IMR-90 (cell line): ENCODE results near the gene MRTFA. TPM values are rescaled to one million over a fixed set of nuclear protein-coding genes. Genes with fewer than 3 reads are reported as not detected.

Experiments
- ATAC-seq: fragments of 200-7000 bp; cut with Tn5 transposase; 2 replicates; pipeline ENCODE4 v1.9.1; 2020; ENCODE audit warnings: low read depth, mild to moderate bottlenecking, moderate library complexity
- BruUV-seq: library from RNA; stranded (reverse); fragments of 400-500 nt; replicated peaks from 2 replicates; lab custom pipeline; 2021; lab: Mats Ljungman, UMichigan
- CTCF ChIA-PET: fragments of 300-600 bp; formaldehyde crosslinking; extraction: SDS; loops from one replicate; lab custom pipeline; 2021; ENCODE audit warnings: antibody characterized with exemption; lab: Yijun Ruan, JAX
- POLR2A ChIA-PET: fragments of 300-600 bp; sonication (Branson Sonifier 250); formaldehyde crosslinking; loops from one replicate; lab custom pipeline; 2022; ENCODE audit warnings: antibody characterized with exemption; ENCODE audit not compliant: unreplicated experiment; lab: Charles Lee
- DNase-seq: peaks from one replicate; pipeline ENCODE4 v3.0.0; 2013
- H2AFZ ChIP-seq: replicated peaks from 2 replicates; pipeline ENCODE3; 2013; ENCODE audit warnings: low read length, mild to moderate bottlenecking; ENCODE audit not compliant: poor library complexity
- H2AK5ac ChIP-seq: 2 replicates; pipeline ENCODE4 v1.6.1; 2013; ENCODE audit warnings: low read depth, low read length, inconsistent platforms
- H2AK9ac ChIP-seq: replicated peaks from 2 replicates; pipeline ENCODE3; 2013; ENCODE audit warnings: mild to moderate bottlenecking, low read depth, low read length, moderate library complexity; ENCODE audit not compliant: poor library complexity
- H2BK120ac ChIP-seq: 2 replicates; pipeline ENCODE4 v1.6.1; 2013; ENCODE audit warnings: low read depth, low read length, inconsistent platforms
- H2BK15ac ChIP-seq: 3 replicates; pipeline ENCODE4 v1.6.1; 2013; ENCODE audit warnings: low read depth, low read length, inconsistent platforms
- H2BK20ac ChIP-seq: 2 replicates; pipeline ENCODE4 v1.6.1; 2013; ENCODE audit warnings: low read depth, mild to moderate bottlenecking, inconsistent platforms, low read length, moderate library complexity
- H2BK5ac ChIP-seq: 2 replicates; pipeline ENCODE4 v1.6.1; 2013; ENCODE audit warnings: mild to moderate bottlenecking, low read depth, low read length, inconsistent platforms; ENCODE audit not compliant: poor library complexity, severe bottlenecking
- H3K14ac ChIP-seq: replicated peaks from 2 replicates; pipeline ENCODE4 v1.6.1; 2013; ENCODE audit warnings: low read depth, low read length, inconsistent platforms
- H3K18ac ChIP-seq: 2 replicates; pipeline ENCODE4 v1.6.1; 2013; ENCODE audit warnings: low read depth, low read length, control low read depth
- H3K23ac ChIP-seq: 2 replicates; pipeline ENCODE4 v1.6.1; 2013; ENCODE audit warnings: low read depth, low read length, inconsistent platforms
- H3K27ac ChIP-seq: 2 replicates; pipeline ENCODE4 v1.5.1; 2013; ENCODE audit warnings: mild to moderate bottlenecking, control low read depth, low read length; ENCODE audit not compliant: insufficient read depth
- H3K27me3 ChIP-seq: 2 replicates; pipeline ENCODE4 v1.6.1; 2013; ENCODE audit warnings: low read length; ENCODE audit not compliant: control insufficient read depth, insufficient read depth
- H3K36me3 ChIP-seq: 2 replicates; pipeline ENCODE4 v1.6.1; 2013; ENCODE audit warnings: low read length, mixed read lengths; ENCODE audit not compliant: control insufficient read depth, insufficient read depth
- H3K4ac ChIP-seq: 2 replicates; pipeline ENCODE4 v1.6.1; 2013; ENCODE audit warnings: low read depth, low read length, inconsistent platforms
- H3K4me1 ChIP-seq: 2 replicates; pipeline ENCODE4 v1.6.1; 2013; ENCODE audit warnings: low read length, mixed read lengths; ENCODE audit not compliant: control insufficient read depth, insufficient read depth
- H3K4me2 ChIP-seq: 2 replicates; pipeline ENCODE4 v1.6.1; 2013; ENCODE audit warnings: low read depth, mild to moderate bottlenecking, control low read depth, low read length, moderate library complexity
- H3K4me3 ChIP-seq: 2 replicates; pipeline ENCODE4 v1.5.1; 2013; ENCODE audit warnings: low read depth, mild to moderate bottlenecking, control low read depth, low read length, moderate library complexity; ENCODE audit not compliant: insufficient read depth
- H3K56ac ChIP-seq: 2 replicates; pipeline ENCODE4 v1.6.1; 2013; ENCODE audit warnings: low read length, inconsistent platforms; ENCODE audit not compliant: insufficient read depth; ENCODE audit errors: extremely low read depth
- H3K79me1 ChIP-seq, 2 experiments: 2 replicates each; pipeline ENCODE4 v1.6.1; 2013; ENCODE audit warnings: low read length in 2 of 2, inconsistent platforms in 1 of 2, low read depth in 1 of 2
- H3K9ac ChIP-seq: 2 replicates; pipeline ENCODE4 v1.6.1; 2013; ENCODE audit warnings: low read depth, low read length, control low read depth
- H3K9me1 ChIP-seq: 2 replicates; pipeline ENCODE4 v1.6.1; 2013; ENCODE audit warnings: low read length, inconsistent platforms; ENCODE audit not compliant: insufficient read depth
- H3K9me3 ChIP-seq: 2 replicates; pipeline ENCODE4 v1.6.1; 2013; ENCODE audit warnings: low read length; ENCODE audit not compliant: control insufficient read depth, insufficient read depth
- H4K20me1 ChIP-seq: 2 replicates; pipeline ENCODE4 v1.6.1; 2013; ENCODE audit warnings: low read length, inconsistent platforms; ENCODE audit not compliant: insufficient read depth
- H4K5ac ChIP-seq: 2 replicates; pipeline ENCODE4 v1.6.1; 2013; ENCODE audit warnings: mild to moderate bottlenecking, low read depth, low read length, control low read depth
- H4K8ac ChIP-seq, 2 experiments: 2 replicates each; pipeline ENCODE4 v1.6.1; 2013; ENCODE audit warnings: low read depth in 2 of 2, low read length in 2 of 2, control low read depth in 1 of 2, inconsistent platforms in 1 of 2
- H4K91ac ChIP-seq: 2 replicates; pipeline ENCODE4 v1.6.1; 2013; ENCODE audit warnings: low read depth, low read length, inconsistent platforms; ENCODE audit not compliant: insufficient read depth
- CEBPB ChIP-seq: IDR thresholded peaks from 2 replicates; pipeline ENCODE4 v1.6.1; 2012; ENCODE audit warnings: low read depth, low read length, improper control_type of control experiment
- CTCF ChIP-seq: conservative IDR thresholded peaks from 2 replicates; pipeline ENCODE4 v1.5.1; 2012; ENCODE audit warnings: mild to moderate bottlenecking, low read depth, low read length, improper control_type of control experiment
- FOS ChIP-seq: fragments of 150-350 bp; IDR thresholded peaks from 2 replicates; pipeline ENCODE4 v1.6.1; 2016; ENCODE audit warnings: low read depth, low read length
- MAFK ChIP-seq: IDR thresholded peaks from 2 replicates; pipeline ENCODE4 v1.6.1; 2012; ENCODE audit warnings: low read depth, low read length, improper control_type of control experiment
- MAZ ChIP-seq: IDR thresholded peaks from 2 replicates; pipeline ENCODE4 v1.6.1; 2012; ENCODE audit warnings: low read depth, mild to moderate bottlenecking, low read length, improper control_type of control experiment, moderate library complexity, borderline replicate concordance
- SMC3 ChIP-seq: fragments of 150-350 bp; IDR thresholded peaks from 2 replicates; pipeline ENCODE4 v1.6.1; 2016; ENCODE audit warnings: low read depth, mild to moderate bottlenecking, antibody characterized with exemption, low read length, moderate library complexity
- WGBS, 2 experiments: methylation state at CpG; one replicate each; pipeline versions ENCODE4 v1.1.5 to v1.1.7; 2013; ENCODE audit warnings: missing lambda C conversion rate in 2 of 2; ENCODE audit not compliant: insufficient read length in 1 of 2; ENCODE audit errors: extremely low coverage in 2 of 2; 5-methylcytosine and 5-hydroxymethylcytosine counted together
- dilution Hi-C: fragments of 300-500 bp; cut with HindIII; formaldehyde crosslinking; loops from one replicate; pipeline ENCODE4 v1.14.3; 2018; ENCODE audit warnings: low sequenced_read_pairs; ENCODE audit not compliant: unreplicated experiment
- in situ Hi-C: fragments of 300-500 bp; cut with MboI; formaldehyde crosslinking; loops from 3 replicates; pipeline ENCODE4 v1.14.3; 2019; ENCODE audit warnings: low sequenced_read_pairs, inconsistent platforms, mixed read lengths
- intact Hi-C: fragments of 100-400 bp; cut with micrococcal nuclease; formaldehyde crosslinking; loops from 2 replicates; pipeline ENCODE4 v1.10.0; 2022
- polyA plus RNA-seq, 3 experiments: library from polyadenylated mRNA; depleted of rRNA; stranded (reverse); fragments of >200 nt; gene quantifications; 2 replicates each; pipeline ENCODE4 v1.2.3, GENCODE V29; 2012; ENCODE audit warnings: low replicate concordance in 1 of 3
- total RNA-seq: library from RNA; depleted of rRNA; stranded (reverse); fragments of >200 nt; gene quantifications from 2 replicates; pipeline ENCODE4 v1.2.3, GENCODE V29; 2012
- TF ChIP-seq, protein P1 (sequence below): fragments of 150-350 bp; IDR thresholded peaks from 2 replicates; pipeline ENCODE4 v1.6.1; 2017; ENCODE audit warnings: mild to moderate bottlenecking, antibody characterized with exemption, low read length, low read depth

MRTFA gene
- total and polyA plus RNA-seq, 2 of the 4 experiments (the other 2 are of a cell fraction) = 12.5 to 17.2 TPM

DNA sequence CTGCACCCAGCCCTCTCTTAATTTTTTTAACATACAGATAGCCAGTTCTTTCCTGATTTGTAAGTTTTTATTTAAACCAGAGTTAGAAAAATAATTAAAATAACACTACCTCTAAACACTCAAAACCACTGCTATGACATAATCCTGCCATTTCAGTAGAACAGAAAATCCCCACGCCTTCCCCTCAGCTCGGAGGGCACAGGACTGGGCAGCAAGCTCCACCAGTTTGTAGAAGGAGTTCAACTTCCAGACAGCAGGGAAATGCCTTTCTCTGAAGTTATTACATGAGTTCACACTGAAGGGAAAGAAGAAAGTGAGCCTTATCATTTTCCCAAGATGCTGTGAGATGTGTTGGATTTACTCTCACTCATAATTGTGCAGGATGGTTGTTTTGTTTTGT lies 114.4 kb downstream of the MRTFA start (continued):
- TF ChIP-seq CTCF = no peak
- no peak for TF ChIP-seq MAFK
- TF ChIP-seq SMC3 = no peak
- no peak for TF ChIP-seq CEBPB

DNA sequence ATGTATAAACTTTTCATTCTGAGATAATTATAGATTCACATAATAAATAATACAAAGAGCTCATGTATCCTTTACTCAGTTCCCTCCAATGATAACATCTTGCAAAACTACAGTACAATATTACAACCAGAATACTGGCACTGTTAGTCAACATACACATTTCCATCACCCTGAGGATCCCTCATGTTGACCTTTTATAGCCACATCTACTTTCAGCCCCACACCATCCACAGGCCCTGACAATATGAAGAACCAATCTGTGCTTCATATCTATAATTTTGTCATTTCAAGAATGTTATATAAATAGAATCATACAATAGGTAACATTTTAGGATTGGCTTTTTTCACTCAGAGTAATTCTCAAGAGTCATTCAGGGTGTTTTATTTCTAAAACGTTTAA lies 115.5 kb downstream of the MRTFA start:
- TF ChIP-seq FOS = no peak
- TF ChIP-seq CEBPB = no peak
- no peak for TF ChIP-seq MAZ
- TF ChIP-seq, protein P1, sequence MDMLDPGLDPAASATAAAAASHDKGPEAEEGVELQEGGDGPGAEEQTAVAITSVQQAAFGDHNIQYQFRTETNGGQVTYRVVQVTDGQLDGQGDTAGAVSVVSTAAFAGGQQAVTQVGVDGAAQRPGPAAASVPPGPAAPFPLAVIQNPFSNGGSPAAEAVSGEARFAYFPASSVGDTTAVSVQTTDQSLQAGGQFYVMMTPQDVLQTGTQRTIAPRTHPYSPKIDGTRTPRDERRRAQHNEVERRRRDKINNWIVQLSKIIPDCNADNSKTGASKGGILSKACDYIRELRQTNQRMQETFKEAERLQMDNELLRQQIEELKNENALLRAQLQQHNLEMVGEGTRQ = no peak
- no peak for TF ChIP-seq SMC3
- no peak overlapping the region for H3K4me2 ChIP-seq
- H2AK5ac ChIP-seq = no peak overlapping the region
- H2BK5ac ChIP-seq = peak overlapping the region; percentile 52
- H2BK120ac ChIP-seq = no peak overlapping the region
- H4K20me1 ChIP-seq = 0 out of 2 replicates have a peak, but pooled peaks cover 2% of the 10 kb centered on the region
- DNase-seq (no peak), ATAC-seq (no peak)
- H3K27ac ChIP-seq = no peak overlapping the region
- no TSS peak for BruUV-seq
- in situ Hi-C loops (no loop called here), dilution Hi-C loops (no loop called here), intact Hi-C loops (no loop called here)
- no peak overlapping the region for H3K23ac ChIP-seq
- no peak overlapping the region for H2AFZ ChIP-seq
- no peak overlapping the region for H2BK15ac ChIP-seq
- no peaks in the 10 kb centered on the region for H3K27me3 ChIP-seq
- no CpG with 5 or more reads among the region's 1 CpG for WGBS, 2 experiments
- no peak overlapping the region for H3K18ac ChIP-seq
- H3K4me3 ChIP-seq = no peak overlapping the region
- H3K9ac ChIP-seq = no peak overlapping the region
- H3K4ac ChIP-seq = no peak overlapping the region
- no peak overlapping the region for H2BK20ac ChIP-seq
- H4K5ac ChIP-seq = no peak overlapping the region
- ChIA-PET CTCF (interaction anchor here (1.1 kb wide), 1 partner anchor 9 kb away, joined by 3 read pairs; no protein-coding TSS in a partner anchor), POLR2A (no interaction called here)
- H4K8ac ChIP-seq = no peak overlapping the region
- H3K79me1 ChIP-seq = peaks cover 44 to 84% of the 10 kb centered on the region in 2 experiments
- peaks cover 6% of the 10 kb centered on the region; the same call in 1 of the 2 replicates for H3K4me1 ChIP-seq
- no peak overlapping the region for H3K14ac ChIP-seq
- no peak overlapping the region for H3K56ac ChIP-seq
- H2AK9ac ChIP-seq = no peak overlapping the region
- H4K91ac ChIP-seq = no peak overlapping the region
- peaks cover 2% of the 10 kb centered on the region; the same call in 1 of the 2 replicates for H3K36me3 ChIP-seq
- H3K9me1 ChIP-seq = peaks cover 7% of the 10 kb centered on the region; the same call in 1 of the 2 replicates
- peaks cover 3% of the 10 kb centered on the region; the same call in 1 of the 2 replicates for H3K9me3 ChIP-seq
